ENCODE data around the gene CDH24. TPM values are rescaled to one million over a fixed set of nuclear protein-coding genes. Genes with fewer than 3 reads are reported as not detected.

The CDH24 gene
- total and polyA plus RNA-seq, 2 of the 4 experiments (the other 2 are of a cell fraction): 3.9 to 24.4 TPM

- H3K9ac ChIP-seq (ENCODE audit: low read depth, low read length): no peak overlapping the region
- H3K9me1 ChIP-seq (ENCODE audit: insufficient read depth, low read length): no peaks in the 10 kb centered on the region; the same call in 1 of the 2 replicates
- no peaks in the 10 kb centered on the region; the same call in 1 of the 2 replicates for H3K4me1 ChIP-seq (ENCODE audit: control insufficient read depth, insufficient read depth, low read length)
- H2BK20ac ChIP-seq (ENCODE audit: low read depth, low read length): no peak overlapping the region
- no peak overlapping the region for H3K18ac ChIP-seq (ENCODE audit: low read depth, low read length)
- ATAC-seq (ENCODE audit: low read depth) (no peak), DNase-seq (no peak)
- H4K5ac ChIP-seq (ENCODE audit: low read depth, low read length): no peak overlapping the region
- H3K4me3 ChIP-seq (ENCODE audit: insufficient read depth, low read depth, low read length): no peak overlapping the region
- no peak overlapping the region for H3K56ac ChIP-seq (ENCODE audit: extremely low read depth, insufficient read depth, low read length)
- H3K36me3 ChIP-seq (ENCODE audit: control insufficient read depth, insufficient read depth, low read length): no peaks in the 10 kb centered on the region
- dilution Hi-C loops (cut with HindIII; ENCODE audit: low sequenced_read_pairs, unreplicated experiment): no loop called here
- no peak overlapping the region for H2AK9ac ChIP-seq (replicated peaks; ENCODE audit: low read depth, low read length, poor library complexity)
- no peak overlapping the region for H4K91ac ChIP-seq (ENCODE audit: insufficient read depth, low read depth, low read length)
- peaks cover 0 to 3% of the 10 kb centered on the region in 2 experiments; a peak in 1 of 4 replicates for H3K79me1 ChIP-seq (ENCODE audit: low read depth in 1 of 2, low read length in 2 of 2)
- H3K23ac ChIP-seq (ENCODE audit: low read depth, low read length): no peak overlapping the region
- no peaks in the 10 kb centered on the region for H4K20me1 ChIP-seq (ENCODE audit: insufficient read depth, low read length)
- TF ChIP-seq RAD21 (IDR thresholded peaks at IDR 0.05; ENCODE audit: low read length): no peak
- no peak for TF ChIP-seq MAFK (IDR thresholded peaks at IDR 0.05; ENCODE audit: low read depth, low read length)
- no peak for TF ChIP-seq BHLHE40 (IDR thresholded peaks at IDR 0.05; ENCODE audit: low read depth, low read length)
- TF ChIP-seq CTCF (conservative IDR thresholded peaks at IDR 0.05; ENCODE audit: low read depth, low read length): no peak
- no peak for TF ChIP-seq USF2 (IDR thresholded peaks at IDR 0.05; ENCODE audit: low read depth, low read length)
- no peak for TF ChIP-seq NFE2L2 (IDR thresholded peaks at IDR 0.05; ENCODE audit: low read depth, low read length)
- TF ChIP-seq FOS (IDR thresholded peaks at IDR 0.05; ENCODE audit: low read depth, low read length): no peak
- TF ChIP-seq ELK1 (IDR thresholded peaks at IDR 0.05; ENCODE audit: borderline replicate concordance, low read depth, low read length): no peak
- TF ChIP-seq RFX5 (IDR thresholded peaks at IDR 0.05; ENCODE audit: low read depth, low read length): no peak
- no peak for TF ChIP-seq CHD1 (IDR thresholded peaks at IDR 0.05; ENCODE audit: low read depth, low read length)
- no peak for TF ChIP-seq RCOR1 (IDR thresholded peaks at IDR 0.05; ENCODE audit: insufficient replicate concordance, low read length)
- H2AFZ ChIP-seq (replicated peaks; ENCODE audit: low read length, poor library complexity): no peak overlapping the region
- ChIA-PET CTCF (interaction anchor here (0.6 to 1.5 kb wide), 5 partner anchors 11 to 68 kb away, joined by 3 to 5 read pairs (median 3); no protein-coding TSS in a partner anchor), POLR2A (ENCODE audit: unreplicated experiment) (no interaction called here)
- H4K8ac ChIP-seq (ENCODE audit: low read depth in 2 of 2, low read length in 2 of 2): no peak overlapping the region
- WGBS, 2 experiments (ENCODE audit: extremely low coverage in 2 of 2, insufficient read length in 1 of 2): no CpG with 5 or more reads among the region's 2 CpGs
- H2BK120ac ChIP-seq (ENCODE audit: low read depth, low read length): no peak overlapping the region
- H3K4me2 ChIP-seq (ENCODE audit: low read depth, low read length): no peak overlapping the region
- no peak overlapping the region for H3K14ac ChIP-seq (replicated peaks; ENCODE audit: low read depth, low read length)
- intact Hi-C loops (cut with micrococcal nuclease): no loop called here
- no peak overlapping the region for H3K27ac ChIP-seq (ENCODE audit: insufficient read depth, low read length)
- in situ Hi-C loops (cut with MboI; ENCODE audit: low sequenced_read_pairs): no loop called here
- no peak overlapping the region for H2BK15ac ChIP-seq (ENCODE audit: low read depth, low read length)
- H3K4ac ChIP-seq (ENCODE audit: low read depth, low read length): no peak overlapping the region
- no TSS peak for BruUV-seq (replicated peaks)
- H3K27me3 ChIP-seq (ENCODE audit: control insufficient read depth, insufficient read depth, low read length): no peaks in the 10 kb centered on the region; the same call in 1 of the 2 replicates
- H2AK5ac ChIP-seq (ENCODE audit: low read depth, low read length): no peak overlapping the region
- no peaks in the 10 kb centered on the region for H3K9me3 ChIP-seq (ENCODE audit: control insufficient read depth, insufficient read depth, low read length)
- H2BK5ac ChIP-seq (ENCODE audit: low read depth, low read length, poor library complexity, severe bottlenecking): no peak overlapping the region
These were observed 56.5 kb downstream of the CDH24 start for GRCh38 chr14:23000860-23001259.

All from IMR-90 (cell line).